NCI-H2029 (cell line): ENCODE data around the gene ZNF423.
"Not testable (repeated sequence)": the region's sequence is repeated elsewhere in the genome, so short reads cannot be mapped to it uniquely, and the experiment has no call there.

ENCODE experiments used
- DNase-seq: peaks from one replicate; lab custom pipeline; 2025; lab: John Stamatoyannopoulos, UW

Gene ZNF423

GRCh38 chr16:49855822-49856671 is at the start of gene ZNF423:
Gene ZNF423 (minus strand): TSS chr16:49856112. CDS start chr16:49855774, 338 bp downstream.
- no peak for DNase-seq

GRCh38 chr16:49904348-49905062 is 48.6 kb upstream of the ZNF423 start:
- DNase-seq: no peak

GRCh38 chr16:49902908-49903307 is 47.0 kb upstream of the ZNF423 start:
- no peak for DNase-seq

- no peak for DNase-seq
These were observed 45.8 kb upstream of the ZNF423 start for GRCh38 chr16:49901711-49902110.

- no peak for DNase-seq
These were observed 45.0 kb upstream of the ZNF423 start for GRCh38 chr16:49900875-49901274.

GRCh38 chr16:49899991-49900695 is 44.2 kb upstream of the ZNF423 start:
- no peak for DNase-seq

- no peak for DNase-seq
These were observed 40.6 kb upstream of the ZNF423 start for GRCh38 chr16:49896447-49896964.

GRCh38 chr16:49890876-49891275 is 35.0 kb upstream of the ZNF423 start:
- DNase-seq: no peak

- no peak for DNase-seq
These were observed 33.9 kb upstream of the ZNF423 start for GRCh38 chr16:49889725-49890397.

- DNase-seq: no peak
These were observed 30.7 kb upstream of the ZNF423 start for GRCh38 chr16:49886554-49887094.

- no peak for DNase-seq
These were observed 28.4 kb upstream of the ZNF423 start for GRCh38 chr16:49884033-49885015.

- no peak for DNase-seq
These were observed 27.4 kb upstream of the ZNF423 start for GRCh38 chr16:49883076-49884014.

- no peak for DNase-seq
These were observed 26.0 kb upstream of the ZNF423 start for GRCh38 chr16:49881890-49882289.

- DNase-seq: not testable (repeated sequence)
These were observed 22.6 kb upstream of the ZNF423 start for GRCh38 chr16:49878540-49878939.

GRCh38 chr16:49876716-49877129 is 20.8 kb upstream of the ZNF423 start:
- no peak for DNase-seq

GRCh38 chr16:49875806-49876715 is 20.1 kb upstream of the ZNF423 start:
- DNase-seq: no peak

- no peak for DNase-seq
These were observed 18.8 kb upstream of the ZNF423 start for GRCh38 chr16:49874613-49875237.

GRCh38 chr16:49871824-49872223 is 15.9 kb upstream of the ZNF423 start:
- not testable (repeated sequence) for DNase-seq
